Kidney tubule cell (primary cell): ENCODE measurements around the gene TMEM145.
A peak's percentile ranks its signal among the peaks of the same experiment; 100 is the strongest.

ENCODE experiments used
- DNase-seq: peaks from one replicate; pipeline ENCODE4 v3.0.0-alpha.2; 2018; ENCODE audit warnings: low spot score

TMEM145 gene

DNA sequence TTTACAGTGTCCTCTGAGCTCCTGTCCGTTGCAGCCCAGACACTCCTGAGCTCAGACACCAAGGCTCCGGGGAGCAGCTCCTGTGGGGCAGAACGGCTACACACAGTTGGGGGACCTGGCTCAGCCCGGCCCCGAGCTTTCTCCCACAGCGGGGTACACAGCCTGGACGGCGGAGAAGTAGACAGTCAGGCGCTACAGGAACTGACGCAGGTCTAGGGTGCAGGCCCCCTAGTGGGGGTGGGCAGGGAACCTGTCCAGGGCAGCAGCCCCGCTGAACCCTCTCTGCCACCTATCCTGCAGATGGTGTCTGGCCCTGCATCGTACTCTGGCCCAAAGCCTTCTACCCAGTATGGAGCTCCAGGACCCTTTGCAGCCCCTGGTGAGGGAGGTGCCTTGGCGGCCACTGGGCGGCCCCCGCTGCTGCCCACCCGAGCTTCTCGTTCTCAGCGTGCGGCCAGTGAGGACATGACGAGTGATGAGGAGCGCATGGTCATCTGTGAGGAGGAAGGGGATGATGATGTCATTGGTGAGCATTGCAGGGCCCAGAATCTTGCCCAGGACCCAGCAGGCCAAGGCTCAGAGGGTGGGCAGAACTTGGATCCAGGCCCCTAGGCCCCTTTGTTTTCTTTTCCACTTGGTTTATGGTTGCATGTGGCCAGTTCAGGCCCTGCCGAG is 24.1 kb upstream of the TMEM145 start:
- DNase-seq: no peak

DNA sequence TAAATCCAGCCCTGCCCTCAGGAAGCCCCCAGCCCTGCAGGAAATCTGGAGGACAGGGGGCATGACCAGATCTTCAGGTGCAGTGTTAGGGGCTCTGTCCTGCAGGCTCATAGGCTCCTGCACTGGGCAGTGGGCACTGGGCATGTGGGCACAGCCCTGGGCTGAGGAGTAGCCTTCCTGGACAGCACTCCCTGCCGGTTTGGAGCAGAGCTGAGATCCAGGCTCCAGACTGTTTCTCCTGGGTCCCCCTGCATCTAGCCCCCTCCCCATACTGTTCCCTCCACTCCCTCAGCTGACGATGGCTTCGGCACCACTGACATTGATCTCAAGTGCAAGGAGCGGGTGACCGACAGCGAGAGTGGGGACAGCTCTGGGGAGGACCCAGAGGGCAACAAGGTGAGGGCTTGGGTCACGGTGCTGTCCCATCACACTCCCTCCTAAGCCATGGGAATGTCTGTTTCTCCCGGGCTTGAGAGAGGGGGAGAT is 23.5 kb upstream of the TMEM145 start:
- DNase-seq: no peak

DNA sequence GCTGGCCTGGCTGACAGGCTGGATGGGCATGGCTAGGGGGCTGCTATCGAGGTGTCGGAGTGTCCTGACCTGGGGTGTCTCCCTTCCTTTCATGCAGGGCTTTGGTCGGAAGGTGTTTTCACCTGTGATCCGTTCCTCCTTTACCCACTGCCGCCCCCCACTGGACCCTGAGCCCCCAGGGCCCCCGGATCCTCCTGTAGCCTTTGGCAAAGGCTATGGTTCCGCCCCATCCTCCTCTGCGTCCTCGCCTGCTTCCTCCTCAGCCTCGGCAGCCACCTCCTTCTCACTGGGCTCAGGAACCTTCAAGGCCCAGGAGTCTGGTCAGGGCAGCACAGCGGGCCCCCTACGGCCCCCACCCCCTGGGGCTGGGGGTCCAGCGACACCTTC is 23.0 kb upstream of the TMEM145 start:
- no peak for DNase-seq

DNA sequence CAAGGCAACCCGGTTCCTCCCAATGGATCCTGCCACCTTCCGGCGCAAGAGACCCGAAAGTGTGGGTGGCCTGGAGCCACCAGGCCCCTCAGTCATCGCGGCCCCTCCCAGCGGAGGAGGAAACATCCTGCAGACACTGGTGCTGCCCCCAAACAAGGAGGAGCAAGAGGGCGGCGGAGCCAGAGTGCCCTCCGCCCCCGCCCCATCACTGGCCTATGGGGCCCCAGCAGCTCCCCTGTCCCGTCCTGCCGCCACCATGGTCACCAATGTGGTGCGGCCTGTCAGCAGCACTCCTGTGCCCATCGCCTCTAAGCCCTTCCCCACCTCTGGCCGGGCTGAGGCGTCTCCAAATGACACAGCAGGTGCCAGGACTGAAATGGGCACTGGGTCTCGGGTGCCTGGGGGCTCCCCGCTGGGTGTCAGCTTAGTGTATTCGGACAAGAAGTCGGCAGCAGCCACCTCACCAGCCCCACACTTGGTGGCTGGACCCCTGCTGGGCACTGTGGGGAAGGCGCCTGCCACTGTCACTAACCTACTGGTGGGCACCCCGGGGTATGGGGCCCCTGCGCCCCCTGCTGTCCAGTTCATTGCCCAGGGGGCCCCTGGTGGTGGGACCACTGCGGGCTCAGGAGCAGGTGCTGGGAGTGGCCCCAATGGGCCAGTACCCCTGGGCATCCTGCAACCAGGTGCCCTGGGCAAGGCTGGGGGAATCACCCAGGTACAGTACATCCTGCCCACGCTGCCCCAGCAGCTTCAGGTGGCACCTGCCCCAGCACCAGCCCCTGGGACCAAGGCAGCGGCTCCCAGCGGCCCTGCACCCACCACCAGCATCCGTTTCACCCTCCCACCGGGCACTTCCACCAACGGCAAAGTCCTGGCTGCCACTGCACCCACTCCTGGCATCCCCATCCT is 22.3 kb upstream of the TMEM145 start:
- DNase-seq: no peak

DNA sequence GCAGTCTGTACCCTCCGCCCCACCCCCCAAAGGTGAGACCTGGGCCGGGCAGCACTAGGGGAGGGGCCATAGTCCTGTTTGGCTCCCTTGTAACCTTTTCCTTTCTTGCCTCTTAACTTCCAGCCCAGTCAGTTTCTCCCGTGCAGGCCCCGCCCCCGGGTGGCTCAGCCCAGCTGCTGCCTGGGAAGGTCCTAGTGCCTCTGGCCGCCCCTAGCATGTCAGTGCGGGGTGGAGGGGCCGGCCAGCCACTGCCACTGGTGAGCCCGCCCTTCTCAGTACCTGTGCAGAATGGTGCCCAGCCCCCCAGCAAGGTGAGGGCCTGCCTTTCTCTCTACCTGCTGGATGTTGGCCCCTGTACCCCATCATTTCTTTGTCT is 21.7 kb upstream of the TMEM145 start:
- DNase-seq: no peak

DNA sequence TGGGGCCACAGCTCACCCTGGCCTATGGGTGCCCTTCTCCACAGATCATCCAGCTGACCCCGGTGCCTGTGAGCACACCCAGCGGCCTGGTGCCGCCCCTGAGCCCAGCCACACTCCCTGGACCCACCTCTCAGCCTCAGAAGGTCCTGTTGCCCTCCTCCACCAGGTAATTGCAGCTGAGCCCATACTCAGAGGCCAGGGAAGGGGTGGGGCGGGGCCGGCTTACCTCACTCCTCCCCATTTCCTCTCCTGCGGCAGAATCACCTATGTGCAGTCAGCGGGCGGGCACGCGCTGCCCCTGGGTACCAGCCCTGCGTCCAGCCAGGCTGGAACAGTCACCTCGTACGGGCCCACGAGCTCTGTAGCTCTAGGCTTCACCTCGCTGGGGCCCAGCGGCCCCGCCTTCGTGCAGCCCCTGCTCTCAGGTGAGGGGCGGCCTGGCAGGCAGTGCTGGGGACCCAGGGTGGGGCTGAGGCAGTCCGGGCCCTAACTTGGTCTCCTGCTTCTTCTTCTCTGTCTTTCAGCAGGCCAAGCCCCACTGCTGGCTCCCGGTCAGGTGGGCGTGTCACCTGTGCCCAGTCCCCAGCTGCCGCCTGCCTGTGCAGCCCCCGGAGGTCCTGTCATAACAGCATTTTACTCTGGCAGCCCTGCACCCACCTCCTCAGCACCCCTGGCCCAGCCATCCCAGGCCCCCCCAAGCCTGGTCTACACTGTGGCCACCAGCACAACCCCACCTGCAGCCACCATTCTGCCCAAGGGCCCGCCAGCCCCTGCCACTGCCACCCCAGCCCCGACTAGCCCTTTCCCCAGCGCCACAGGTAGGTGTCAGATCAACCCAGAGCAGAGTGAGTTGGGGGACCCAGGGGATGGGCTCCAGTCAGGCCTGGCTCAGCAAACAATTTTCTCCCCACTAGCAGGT is 20.8 kb upstream of the TMEM145 start:
- DNase-seq: no peak

DNA sequence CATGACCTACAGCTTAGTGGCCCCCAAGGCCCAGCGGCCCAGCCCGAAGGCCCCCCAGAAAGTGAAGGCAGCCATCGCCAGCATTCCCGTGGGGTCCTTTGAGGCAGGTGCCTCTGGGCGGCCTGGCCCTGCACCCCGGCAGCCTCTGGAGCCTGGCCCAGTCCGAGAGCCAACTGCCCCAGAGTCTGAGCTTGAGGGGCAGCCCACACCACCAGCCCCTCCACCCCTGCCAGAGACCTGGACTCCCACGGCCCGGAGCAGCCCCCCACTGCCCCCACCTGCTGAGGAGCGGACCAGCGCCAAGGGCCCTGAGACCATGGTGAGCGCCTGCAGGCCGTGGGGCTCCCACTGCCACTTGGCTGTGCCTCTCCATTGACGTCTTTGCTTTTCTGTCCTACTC is 20.1 kb upstream of the TMEM145 start:
- no peak for DNase-seq

DNA sequence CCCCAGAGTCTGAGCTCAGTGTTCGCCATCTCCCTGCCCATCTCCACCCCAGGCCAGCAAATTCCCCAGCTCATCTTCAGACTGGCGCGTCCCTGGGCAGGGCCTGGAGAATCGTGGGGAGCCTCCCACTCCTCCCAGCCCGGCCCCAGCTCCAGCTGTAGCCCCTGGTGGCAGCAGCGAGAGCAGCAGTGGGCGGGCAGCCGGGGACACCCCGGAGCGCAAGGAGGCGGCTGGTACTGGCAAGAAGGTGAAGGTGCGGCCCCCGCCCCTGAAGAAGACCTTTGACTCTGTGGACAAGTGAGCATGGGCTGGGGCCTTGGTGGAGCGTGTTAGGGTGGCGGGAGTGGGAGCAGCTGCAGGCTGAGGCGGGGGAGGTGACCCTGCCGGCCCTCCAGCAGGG is 19.6 kb upstream of the TMEM145 start:
- DNase-seq: no peak

DNA sequence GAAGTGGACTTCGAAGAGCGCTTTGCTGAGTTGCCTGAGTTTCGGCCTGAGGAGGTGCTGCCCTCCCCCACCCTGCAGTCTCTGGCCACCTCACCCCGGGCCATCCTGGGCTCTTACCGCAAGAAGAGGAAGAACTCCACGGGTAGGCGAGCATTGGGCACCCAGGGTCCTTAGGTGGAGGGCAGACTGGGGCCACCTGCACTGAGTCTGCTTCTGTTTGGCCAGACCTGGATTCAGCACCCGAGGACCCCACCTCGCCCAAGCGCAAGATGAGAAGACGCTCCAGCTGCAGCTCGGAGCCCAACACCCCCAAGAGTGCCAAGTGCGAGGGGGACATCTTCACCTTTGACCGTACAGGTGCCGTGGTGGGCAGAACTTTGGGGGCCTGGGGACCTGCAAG is 19.2 kb upstream of the TMEM145 start:
- DNase-seq: no peak

DNA sequence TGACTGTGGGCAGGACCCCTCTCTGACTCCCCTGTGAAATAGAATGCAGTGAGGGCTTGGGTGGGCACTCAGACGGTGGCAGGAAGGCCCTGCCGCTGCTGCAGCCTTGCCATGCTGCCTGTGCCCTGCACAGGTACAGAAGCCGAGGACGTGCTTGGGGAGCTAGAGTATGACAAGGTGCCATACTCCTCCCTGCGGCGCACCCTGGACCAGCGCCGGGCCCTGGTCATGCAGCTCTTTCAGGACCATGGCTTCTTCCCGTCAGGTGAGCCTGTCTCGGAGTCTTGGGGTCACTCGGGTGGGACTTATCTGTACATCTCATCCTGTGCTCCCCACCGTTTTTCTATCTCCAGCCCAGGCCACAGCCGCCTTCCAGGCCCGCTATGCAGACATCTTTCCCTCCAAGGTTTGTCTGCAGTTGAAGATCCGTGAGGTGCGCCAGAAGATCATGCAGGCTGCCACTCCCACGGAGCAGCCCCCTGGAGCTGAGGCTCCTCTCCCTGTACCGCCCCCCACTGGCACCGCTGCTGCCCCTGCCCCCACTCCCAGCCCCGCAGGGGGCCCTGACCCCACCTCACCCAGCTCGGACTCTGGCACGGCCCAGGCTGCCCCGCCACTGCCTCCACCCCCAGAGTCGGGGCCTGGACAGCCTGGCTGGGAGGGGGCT is 18.5 kb upstream of the TMEM145 start:
- DNase-seq: no peak

DNA sequence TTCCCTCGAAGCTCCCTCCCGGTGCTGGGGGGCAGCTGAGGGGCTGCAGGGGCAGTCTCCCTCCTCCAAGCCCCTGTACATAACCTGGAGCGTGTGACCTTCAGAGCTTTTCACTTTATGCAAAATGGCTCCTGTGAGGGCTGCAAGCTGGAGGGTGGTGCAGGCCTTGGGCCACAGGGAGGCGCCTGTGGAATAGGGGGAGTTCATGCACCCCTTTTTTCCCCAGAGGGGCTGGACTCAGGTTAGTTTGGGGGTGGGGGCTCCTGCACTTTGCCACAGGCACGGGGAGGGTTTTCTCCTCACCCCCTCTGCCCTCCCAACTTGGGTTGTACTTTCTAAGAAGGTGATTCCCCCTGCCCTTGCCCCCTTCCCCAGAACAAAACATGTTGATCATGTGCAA is 17.8 kb upstream of the TMEM145 start:
- DNase-seq: no peak

DNA sequence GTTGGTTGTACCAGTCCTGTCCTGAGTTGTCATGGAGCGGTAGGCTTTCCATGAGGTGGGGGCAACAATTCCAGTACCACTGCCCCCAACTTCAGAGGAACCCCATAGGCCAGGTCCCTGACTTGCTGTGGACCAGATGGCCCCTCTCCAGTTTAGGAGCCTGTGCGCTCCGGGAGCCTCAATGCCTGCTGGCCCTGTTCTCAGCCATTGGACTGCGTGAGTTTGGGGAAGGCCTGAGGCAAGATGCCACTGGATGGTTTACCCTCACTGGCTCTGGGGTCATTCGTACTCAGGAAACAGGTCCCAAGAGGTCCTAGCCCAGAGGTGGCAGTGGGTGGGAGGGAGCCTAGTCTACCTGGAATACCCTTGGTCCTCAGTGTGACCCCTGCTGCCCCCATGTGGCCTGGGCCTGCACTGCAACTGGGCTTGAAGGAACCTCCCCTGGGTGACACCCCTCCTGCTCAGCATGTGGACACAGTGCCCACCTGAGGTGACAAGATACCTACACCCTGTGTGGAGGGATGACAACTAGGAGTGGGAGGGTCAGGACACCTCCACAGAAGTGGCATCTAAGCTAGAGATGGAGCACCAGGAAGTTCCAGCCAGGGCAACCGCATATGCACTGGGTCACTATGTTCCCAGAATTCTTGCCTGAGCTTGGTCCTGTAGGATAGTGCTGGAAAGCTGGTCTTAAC is 17.1 kb upstream of the TMEM145 start:
- DNase-seq: peak; percentile 78

DNA sequence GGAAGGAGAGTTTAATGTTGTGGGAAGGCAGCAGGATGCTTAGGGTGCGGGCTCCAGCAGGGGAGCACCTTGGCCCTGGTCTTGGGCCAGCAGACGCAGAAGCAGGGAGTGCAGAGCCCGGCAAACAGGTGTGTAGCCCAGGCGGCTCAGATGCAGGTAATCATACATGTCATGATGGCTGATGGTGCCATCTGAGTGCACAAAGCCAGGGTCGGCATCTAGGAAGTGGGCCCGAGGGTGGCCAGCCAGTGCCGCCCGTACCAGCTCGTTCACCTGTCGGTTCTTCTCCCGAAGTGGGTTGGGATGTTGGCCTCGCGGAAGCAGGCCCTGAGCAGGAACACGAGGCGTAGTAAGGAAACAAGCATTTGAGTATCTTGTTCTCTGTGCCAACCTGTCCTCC is 16.1 kb upstream of the TMEM145 start:
- no peak for DNase-seq

DNA sequence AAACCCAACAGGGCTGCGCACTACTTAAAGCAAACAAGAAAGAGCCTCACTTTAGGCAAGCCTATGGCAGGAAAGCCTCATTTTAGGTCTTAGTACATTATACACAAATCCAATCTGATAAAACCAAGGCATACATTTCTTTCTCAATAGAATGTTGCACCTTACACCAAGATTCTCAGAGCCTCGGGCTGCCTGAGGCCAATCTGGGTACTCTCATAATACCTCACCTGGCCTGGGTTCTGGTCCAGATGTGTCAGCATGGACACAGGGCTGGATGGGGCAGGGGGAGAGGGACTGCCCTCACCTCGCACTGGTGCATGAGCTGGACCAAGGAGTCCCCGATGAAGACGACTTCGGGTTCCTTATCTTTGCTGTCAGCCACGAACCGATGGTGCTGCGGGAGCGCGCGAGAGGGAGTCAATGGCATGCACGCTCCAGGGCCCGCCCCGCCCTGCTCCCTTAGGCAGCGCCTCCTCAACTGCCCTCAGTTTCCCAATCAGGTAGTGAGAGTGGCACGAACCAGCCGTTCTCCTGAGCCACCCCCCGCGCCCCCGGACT is 11.4 kb upstream of the TMEM145 start, which contains the start of gene PRR19:
Gene PRR19 (plus strand): TSS at position 487 of the 558 bp plus-strand sequence. CDS start 7,453 bp downstream, outside the sequence.
- no peak for DNase-seq

DNA sequence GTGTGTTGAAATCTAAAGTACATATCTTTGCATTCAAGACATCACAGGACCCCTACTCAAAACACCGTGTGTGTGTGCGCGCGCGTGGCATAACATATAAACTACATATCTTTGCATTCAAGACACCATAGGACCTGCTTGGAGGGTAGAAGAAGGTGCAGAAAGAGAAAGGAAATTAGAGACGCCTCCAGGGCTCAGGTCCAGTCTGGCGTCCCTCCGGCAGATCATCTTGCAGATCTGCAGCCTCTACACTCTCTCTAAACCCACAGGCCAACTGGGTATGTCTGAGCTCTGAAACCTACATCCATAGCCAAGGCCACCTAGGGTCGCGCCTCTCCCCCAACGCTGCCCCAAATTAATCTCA is 10.0 kb upstream of the TMEM145 start:
- DNase-seq: no peak

DNA sequence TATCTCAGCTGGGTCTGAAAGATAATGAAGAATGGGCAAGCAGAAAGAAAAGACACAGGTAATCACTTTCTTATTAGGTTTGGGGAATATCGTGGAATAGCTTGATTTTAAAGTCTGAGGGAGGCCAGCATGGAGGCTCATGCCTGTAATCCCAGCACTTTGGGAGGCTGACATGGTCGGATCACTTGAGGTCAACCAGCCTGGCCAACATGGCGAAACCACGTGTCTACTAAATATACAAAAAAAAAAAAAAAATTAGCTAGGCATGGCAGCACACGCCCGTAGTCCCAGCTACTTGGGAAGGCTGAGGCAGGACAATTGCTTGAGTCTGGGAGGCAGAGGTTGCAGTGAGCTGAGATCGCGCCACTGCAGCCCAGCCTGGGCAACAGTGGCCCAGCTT is 9.2 kb upstream of the TMEM145 start:
- no peak for DNase-seq

DNA sequence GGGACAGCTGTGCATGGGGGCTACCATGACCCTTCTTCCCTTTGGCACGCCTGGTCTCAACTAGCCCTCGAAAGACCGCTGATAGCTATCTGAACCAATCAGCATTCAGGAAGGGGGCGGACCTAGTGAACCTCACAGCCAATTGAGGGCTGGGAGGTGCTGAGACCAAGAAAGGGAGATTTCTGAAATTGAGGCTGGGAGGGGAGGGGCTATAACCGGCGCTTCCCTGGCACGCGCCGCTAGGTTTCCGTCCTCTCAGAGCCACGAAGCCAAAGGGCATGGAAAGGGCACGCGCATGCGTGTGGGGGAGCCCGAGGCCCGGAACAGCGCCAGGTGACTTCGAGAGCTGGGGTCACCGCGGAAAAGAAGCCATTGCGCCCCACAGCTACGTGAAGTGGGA is 6.5 kb upstream of the TMEM145 start:
- no peak for DNase-seq

DNA sequence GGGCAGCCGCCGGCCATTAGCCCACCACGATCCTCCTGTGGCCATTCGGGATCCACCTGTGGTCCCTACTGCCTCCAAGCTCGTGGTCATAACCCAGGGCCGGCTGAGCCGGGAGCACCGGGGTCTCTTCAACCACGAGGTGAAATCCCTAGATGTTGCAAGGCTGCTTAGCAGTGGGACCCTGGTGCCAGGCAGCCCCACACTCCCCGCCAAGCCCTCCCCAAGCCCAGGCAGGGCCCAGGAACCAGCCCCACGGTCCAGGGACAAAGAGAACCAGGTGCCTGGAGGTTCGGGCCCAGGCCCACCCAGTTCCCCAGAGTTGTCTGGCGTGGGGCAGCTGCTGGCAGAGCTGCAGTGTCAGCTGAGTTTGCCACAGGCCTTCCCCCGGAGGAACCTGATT is 3.4 kb upstream of the TMEM145 start:
- no peak for DNase-seq

DNA sequence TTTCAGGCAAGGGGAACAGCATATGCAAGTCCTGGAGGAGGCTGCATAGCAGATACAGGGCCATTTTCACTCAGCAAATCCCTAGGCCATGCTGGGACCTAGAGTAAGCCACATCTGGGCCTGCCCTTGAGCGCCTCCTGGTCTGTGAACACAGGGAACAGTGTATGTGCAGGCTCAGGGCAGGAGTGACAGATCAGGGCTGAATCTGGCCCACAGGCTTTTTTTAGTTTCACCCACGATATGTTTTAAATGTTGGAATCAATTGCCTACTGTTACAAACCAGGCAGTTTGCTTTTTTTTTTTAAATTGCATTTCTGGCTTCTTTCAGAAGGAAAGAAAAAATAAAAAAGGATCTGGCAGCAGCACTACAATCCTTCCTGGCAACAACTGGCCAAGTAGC is 1.5 kb upstream of the TMEM145 start:
- no peak for DNase-seq

DNA sequence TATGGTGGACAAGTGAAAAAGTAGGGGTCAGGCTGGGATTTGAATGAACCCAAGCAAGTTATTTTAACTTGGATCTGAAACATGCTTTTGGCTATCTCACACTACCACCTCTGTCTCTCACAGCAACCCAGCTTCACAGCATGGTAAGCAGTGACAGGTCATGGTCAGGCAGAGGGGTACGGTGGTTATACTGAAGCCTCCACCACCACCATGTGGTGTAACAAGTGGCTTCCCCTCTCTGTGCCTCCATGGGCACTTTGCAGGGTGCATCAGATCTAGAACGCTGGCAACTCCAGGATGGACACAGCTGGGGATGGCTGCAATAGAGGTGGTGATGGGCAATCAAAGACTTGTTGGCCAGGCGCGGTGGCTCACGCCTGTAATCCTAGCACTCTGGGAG is 739 bp upstream of the TMEM145 start:
- DNase-seq: no peak
